GM12875 (cell line): ENCODE data around the gene PSMC3.

Source experiments
- H3K4me3 ChIP-seq: one replicate; pipeline ENCODE4 v1.5.1; 2011; ENCODE audit warnings: low read depth, low read length, control low read depth
- TF ChIP-seq, protein P1 (sequence below): IDR thresholded peaks from 2 replicates; pipeline ENCODE4 v1.5.1; 2011; ENCODE audit warnings: low read depth, mild to moderate bottlenecking, control low read depth, inconsistent platforms, low read length, moderate library complexity, borderline replicate concordance; ENCODE audit not compliant: insufficient read depth

The PSMC3 gene

DNA sequence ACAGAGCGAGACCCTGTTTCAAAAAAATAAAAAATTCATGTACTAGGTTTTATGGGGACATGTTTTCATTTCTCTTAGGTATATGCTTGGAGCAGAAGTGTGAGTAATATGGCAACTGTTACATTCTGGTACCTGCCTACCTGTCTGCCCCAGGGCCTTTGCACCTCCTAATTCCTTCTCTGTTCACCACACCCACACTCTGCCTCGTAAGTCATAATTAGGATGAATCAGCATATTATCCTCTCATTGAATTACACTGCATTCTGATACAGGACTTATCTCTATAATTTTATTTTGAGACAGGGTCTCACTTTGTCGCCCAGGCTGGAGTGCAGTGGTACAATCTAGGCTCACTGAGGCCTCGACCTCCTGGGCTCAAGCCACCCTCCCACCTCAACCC lies 25.8 kb upstream of the PSMC3 start:
- no peak overlapping the region for H3K4me3 ChIP-seq
- TF ChIP-seq, protein P1, sequence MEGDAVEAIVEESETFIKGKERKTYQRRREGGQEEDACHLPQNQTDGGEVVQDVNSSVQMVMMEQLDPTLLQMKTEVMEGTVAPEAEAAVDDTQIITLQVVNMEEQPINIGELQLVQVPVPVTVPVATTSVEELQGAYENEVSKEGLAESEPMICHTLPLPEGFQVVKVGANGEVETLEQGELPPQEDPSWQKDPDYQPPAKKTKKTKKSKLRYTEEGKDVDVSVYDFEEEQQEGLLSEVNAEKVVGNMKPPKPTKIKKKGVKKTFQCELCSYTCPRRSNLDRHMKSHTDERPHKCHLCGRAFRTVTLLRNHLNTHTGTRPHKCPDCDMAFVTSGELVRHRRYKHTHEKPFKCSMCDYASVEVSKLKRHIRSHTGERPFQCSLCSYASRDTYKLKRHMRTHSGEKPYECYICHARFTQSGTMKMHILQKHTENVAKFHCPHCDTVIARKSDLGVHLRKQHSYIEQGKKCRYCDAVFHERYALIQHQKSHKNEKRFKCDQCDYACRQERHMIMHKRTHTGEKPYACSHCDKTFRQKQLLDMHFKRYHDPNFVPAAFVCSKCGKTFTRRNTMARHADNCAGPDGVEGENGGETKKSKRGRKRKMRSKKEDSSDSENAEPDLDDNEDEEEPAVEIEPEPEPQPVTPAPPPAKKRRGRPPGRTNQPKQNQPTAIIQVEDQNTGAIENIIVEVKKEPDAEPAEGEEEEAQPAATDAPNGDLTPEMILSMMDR, result no peak

DNA sequence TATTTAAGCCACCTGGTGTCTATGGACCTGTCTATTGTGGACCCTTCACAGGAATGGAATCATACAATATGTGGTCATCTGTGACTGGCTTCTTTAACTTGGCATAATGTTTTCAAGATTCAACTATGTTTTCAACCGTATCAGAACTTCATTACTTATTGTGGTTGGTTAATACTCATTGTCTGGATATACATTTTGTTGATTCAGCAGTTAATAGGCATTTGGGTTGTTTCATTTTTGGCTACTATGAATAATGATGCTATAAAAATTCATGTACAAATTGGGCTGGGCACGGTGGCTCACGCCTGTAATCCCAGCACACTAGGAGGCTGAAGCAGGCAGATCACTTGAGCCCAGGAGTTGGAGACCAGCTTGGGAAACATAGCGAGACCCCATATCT lies 25.2 kb upstream of the PSMC3 start:
- no peak overlapping the region for H3K4me3 ChIP-seq
- TF ChIP-seq, protein P1, result no peak

DNA sequence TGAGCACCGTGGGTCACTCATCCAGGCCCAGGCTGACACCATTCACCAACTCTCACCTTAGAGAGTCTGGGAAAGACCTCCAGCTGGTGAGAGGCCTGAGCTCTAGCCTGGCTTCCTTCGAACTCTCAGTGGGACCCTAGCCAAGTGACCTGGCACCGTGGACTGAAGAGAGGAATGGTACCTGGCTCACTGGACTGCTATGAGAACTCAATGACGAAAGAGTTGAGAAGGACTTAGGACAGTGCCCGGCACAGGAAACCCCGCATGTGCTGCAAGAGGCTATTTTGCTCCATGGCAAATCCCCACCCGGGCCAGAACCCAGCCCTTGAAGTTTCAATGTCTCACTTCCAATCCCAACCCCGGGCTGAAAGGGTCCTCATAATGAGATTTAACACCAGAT lies 23.3 kb upstream of the PSMC3 start:
- H3K4me3 ChIP-seq, result no peak overlapping the region
- TF ChIP-seq, protein P1, result no peak

DNA sequence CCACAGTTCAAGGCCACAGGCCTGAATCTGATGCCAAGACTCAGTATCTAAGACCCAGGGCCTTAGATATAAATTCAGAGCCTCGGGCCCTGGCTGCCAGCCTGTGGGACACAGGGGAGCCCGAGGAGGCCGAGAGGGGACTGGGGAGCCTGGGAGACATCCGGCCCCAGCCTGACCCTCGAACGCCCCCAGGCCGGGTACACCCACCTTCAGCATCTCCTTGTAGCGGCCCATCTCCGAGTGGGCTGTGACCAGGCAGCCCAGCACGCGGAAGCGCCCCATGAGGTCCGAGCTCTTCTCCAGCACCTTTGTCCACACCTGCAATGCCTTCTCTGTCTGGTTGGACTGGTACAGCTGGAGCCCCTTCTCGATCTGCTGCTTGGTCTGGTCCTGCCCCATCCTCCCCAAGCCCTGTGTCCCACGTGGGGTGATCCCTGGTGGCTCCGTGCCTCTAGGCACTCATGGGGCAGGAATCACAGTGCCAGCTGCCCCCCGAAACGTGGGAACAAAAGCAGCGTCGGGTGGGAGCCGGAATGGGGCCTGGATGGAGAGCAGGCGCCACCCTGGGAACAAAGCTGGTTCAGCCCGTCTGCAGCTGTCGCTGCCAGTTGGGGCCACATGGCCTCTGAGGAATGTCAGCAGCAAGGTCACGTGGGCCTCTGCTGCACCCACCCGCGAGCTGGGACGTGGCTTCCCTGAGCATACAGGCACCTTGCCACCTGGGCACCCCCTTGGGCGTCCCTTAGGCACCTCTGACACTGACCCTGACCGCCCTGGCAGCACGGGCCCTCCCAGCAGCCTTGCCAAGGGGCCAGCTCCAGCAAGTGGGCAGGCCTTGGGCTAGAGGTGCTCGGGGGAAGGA lies 22.6 kb upstream of the PSMC3 start, which contains the start of gene RAPSN:
TSS of gene RAPSN (minus strand) at position 571 of the 862 bp plus-strand sequence. CDS start at position 399, 172 bp downstream.
- TF ChIP-seq, protein P1, result no peak
- no peak within 1 kb of the TSS for H3K4me3 ChIP-seq

DNA sequence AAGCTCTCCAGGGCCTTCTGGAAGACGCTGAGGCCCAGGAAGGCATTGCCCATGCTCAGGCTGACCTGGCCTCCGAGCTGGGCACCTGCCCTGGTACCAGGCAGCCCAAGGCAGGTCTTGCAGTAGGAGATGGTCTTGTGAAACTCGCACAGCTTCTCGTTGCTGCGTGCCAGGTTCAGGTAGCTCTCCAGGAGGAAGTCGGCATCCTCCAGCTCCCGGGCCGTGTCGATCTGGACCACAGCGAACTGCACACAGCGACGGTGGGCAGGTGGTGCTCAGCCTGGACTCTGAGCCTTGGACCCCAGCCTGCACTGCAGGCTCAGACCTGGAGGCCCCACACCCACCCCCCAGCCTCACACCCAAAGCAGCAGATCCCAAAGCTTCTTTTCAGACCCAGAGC lies 21.7 kb upstream of the PSMC3 start:
- TF ChIP-seq, protein P1, result no peak
- H3K4me3 ChIP-seq, result no peak overlapping the region

DNA sequence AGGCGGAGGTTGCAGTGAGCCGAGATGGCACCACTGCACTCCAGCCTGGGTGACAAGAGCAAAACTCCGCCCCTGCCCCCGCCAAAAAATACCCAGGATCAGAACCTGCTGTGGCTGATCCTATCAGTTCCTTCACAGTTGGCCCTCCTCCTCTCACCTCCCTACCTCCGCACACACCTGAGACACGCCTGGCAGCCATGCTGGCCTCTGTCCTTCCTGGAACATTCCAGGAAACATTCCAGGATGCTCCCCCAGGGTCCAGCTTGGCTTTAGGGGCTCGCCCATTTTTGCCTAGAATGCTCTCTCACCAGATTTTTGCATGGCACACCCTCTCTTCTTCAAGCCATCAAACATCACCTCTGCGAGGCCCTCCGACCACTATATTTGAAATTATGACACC lies 20.6 kb upstream of the PSMC3 start:
- TF ChIP-seq, protein P1, result no peak
- no peak overlapping the region for H3K4me3 ChIP-seq

DNA sequence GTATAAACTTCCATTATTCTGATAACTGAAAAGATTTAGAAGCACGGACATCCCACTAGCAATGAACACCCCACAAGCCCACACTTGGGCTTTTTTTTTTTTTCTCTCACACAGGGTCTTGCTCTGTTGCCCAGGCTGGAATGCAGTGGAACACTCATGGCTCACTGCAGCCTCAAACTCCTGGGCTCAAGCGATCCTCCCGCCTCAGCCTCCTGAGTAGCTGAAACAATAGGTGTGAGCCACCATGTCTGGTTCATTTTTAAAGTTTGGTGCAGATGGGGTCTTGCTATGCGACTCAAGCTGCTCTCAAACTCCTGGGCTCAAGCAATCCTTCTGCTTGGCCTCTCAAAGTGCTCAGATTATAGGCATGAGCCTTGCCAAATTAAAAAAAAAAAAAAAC lies 19.6 kb upstream of the PSMC3 start:
- TF ChIP-seq, protein P1, result no peak

More for the DNA sequence above, 19.6 kb upstream of the PSMC3 start:
- no peak overlapping the region for H3K4me3 ChIP-seq
